Measurements from ENCODE around the gene WDR7. TPM values are rescaled to one million over a fixed set of nuclear protein-coding genes. Genes with fewer than 3 reads are reported as not detected.

Gene WDR7
- total and polyA plus RNA-seq, 2 donors = 9.1 to 70.8 TPM

DNA sequence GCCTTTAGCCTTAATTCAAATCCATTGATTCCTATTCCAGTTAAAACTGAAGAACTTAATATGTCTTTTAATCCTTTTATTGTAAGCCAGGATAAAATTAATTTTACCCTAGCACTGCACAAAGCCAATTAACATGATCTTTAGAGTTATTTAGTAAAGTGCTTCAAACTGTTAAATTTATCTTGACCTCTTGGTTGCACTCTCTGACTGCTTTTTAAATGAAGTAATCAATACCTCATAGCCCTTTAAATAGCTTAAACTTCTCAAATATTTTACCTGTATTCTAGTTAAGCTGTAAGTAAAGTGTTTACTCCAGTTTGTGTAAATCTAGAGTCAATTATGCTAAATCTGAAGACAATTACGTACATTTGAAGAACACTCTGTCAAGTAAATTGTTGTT, 221.0 kb downstream of the WDR7 start:
- no peak for DNase-seq (ENCODE audit: extremely low spot score)
- Histone ChIP-seq H3K4me3 (ENCODE audit: low read depth, low read length) (no peak overlapping the region), H3K4me1 (ENCODE audit: insufficient read depth) (no peaks in the 10 kb centered on the region), H3K36me3 (ENCODE audit: insufficient read depth) (no peaks in the 10 kb centered on the region), H3K27ac (ENCODE audit: low read depth) (no peak overlapping the region)
- 99% methylated on average over 1 of the region's 1 CpG for WGBS

DNA sequence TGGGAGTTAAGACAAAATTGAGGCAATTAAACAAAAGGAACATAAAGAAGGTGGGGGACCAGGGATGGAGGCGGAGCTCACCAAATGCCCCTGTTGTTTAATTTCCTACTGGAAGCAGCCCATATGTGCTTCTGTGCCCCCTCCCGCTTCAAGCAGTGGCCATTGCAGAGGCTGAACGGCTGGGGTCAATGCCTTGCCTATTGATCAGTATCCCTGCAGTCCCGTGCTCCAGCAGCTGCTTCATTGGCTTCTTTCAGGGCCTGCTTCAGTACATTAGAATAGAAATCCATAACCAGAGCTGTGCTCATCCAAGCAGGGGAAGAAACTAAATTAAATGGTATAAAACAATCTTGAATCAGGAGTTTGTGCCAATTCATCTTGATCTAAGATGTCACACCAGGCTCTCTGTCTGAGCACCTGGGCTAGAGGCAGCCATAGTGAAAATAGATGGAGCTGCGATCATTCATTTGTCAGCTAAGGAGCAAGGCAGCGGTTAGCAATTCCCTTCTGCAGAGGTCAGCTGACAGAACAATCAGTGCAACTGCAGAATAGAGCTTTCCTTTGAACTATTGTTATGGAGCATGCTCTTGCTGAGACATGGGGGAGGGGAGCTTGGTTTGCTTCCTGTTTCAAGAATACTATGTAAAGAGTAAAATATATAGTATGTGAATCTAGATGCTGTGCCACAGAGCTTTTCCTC, 222.4 kb downstream of the WDR7 start:
- H3K4me1 ChIP-seq (ENCODE audit: insufficient read depth) = no peaks in the 10 kb centered on the region
- no peak for DNase-seq (ENCODE audit: extremely low spot score)
- WGBS = 70% methylated on average over 6 of the region's 6 CpGs
- no peak overlapping the region for H3K27ac ChIP-seq (ENCODE audit: low read depth)
- H3K4me3 ChIP-seq (ENCODE audit: low read depth, low read length) = no peak overlapping the region
- no peaks in the 10 kb centered on the region for H3K36me3 ChIP-seq (ENCODE audit: insufficient read depth)

DNA sequence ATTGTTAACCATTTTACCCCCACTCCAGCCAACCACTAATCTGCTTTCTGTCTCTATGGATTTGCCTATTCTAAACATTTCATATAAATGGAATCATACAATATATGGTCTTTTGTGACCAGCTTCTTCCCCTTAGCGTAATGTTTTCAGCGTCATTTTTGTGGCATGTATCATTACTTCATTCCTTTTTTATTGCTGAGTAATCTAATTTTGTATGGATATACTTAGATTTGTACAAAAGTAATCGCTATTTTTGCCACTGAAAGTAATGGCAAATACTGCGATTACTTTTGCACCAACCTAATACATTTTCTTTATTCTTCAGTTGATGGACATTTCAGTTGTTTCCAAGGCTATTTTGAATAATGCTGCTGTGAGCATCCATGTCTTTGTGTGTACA, 227.6 kb downstream of the WDR7 start:
- 98% methylated on average over 4 of the region's 4 CpGs for WGBS

DNA sequence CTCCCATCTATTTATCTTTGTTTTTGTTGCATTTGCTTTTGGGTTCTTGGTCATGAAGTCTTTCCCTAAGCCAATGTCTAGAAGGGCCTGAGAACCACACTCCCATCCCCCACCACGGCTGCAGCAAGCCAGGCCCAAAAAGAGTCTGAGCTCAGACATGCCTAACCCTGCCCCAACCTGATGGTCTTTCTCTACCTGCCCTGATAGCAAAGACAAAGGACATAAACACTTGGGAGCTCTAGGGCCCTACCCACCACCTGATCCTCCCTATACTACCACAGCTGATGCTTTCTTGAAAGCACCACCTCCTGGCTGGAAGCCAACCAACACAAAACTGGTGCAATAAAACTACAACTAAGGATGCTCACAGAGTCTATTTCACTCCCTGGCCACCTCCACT, 233.4 kb downstream of the WDR7 start:
- Histone ChIP-seq H3K36me3 (ENCODE audit: insufficient read depth) (peaks cover 2% of the 10 kb centered on the region), H3K27ac (ENCODE audit: low read depth) (no peak overlapping the region), H3K4me1 (ENCODE audit: insufficient read depth) (no peaks in the 10 kb centered on the region), H3K4me3 (ENCODE audit: low read depth, low read length) (no peak overlapping the region)
- DNase-seq (ENCODE audit: extremely low spot score) = no peak
- WGBS = 91% methylated on average over 1 of the region's 1 CpG

More for the DNA sequence above, 227.6 kb downstream of the WDR7 start:
- Histone ChIP-seq H3K36me3 (ENCODE audit: insufficient read depth) (peaks cover 2% of the 10 kb centered on the region), H3K4me3 (ENCODE audit: low read depth, low read length) (no peak overlapping the region), H3K27ac (ENCODE audit: low read depth) (no peak overlapping the region), H3K4me1 (ENCODE audit: insufficient read depth) (no peaks in the 10 kb centered on the region)
- no peak for DNase-seq (ENCODE audit: extremely low spot score)

DNA sequence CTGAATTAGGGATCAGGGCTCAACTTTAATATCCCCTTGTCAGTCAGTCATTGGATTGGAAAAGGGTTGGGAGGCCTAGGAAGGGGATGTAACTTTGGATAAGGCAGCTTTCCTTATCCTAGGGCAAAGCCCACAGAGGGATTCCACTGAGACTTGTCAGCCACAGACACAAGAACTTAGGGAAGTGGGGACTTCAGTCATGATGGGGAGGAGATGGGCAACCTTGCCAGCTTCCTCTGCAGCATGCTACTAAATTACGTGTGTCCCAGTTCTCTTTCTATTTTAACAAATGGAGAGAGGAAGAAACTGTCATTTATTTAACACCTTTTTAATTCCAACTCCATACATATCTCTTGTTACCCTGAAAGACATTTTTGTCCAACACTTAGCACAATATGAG, 237.8 kb downstream of the WDR7 start:
- no peak for DNase-seq (ENCODE audit: extremely low spot score)
- Histone ChIP-seq H3K4me1 (ENCODE audit: insufficient read depth) (no peaks in the 10 kb centered on the region), H3K36me3 (ENCODE audit: insufficient read depth) (no peaks in the 10 kb centered on the region), H3K27ac (ENCODE audit: low read depth) (no peak overlapping the region), H3K4me3 (ENCODE audit: low read depth, low read length) (no peak overlapping the region)
- 79% methylated on average over 1 of the region's 1 CpG for WGBS

DNA sequence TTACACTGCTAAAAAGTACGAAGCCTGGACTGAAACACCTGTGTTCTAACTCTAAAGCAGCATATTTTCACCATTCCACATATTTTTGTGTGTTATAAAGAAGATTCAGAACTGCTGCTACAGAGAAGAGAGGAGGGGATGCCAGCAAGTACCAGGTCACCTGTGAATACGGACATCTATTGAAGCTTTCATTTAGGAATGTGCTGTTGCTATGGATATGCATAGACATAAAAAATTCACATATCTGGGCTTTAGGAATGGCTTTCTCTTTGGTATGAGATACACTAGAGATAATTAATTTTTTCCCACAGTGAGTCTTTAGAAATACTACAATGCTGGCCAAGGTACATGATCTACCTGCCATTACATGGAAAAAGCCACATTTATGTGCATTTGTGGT, 238.5 kb downstream of the WDR7 start:
- Histone ChIP-seq H3K4me3 (ENCODE audit: low read depth, low read length) (no peak overlapping the region), H3K4me1 (ENCODE audit: insufficient read depth) (no peaks in the 10 kb centered on the region), H3K36me3 (ENCODE audit: insufficient read depth) (no peaks in the 10 kb centered on the region), H3K27ac (ENCODE audit: low read depth) (no peak overlapping the region)
- no peak for DNase-seq (ENCODE audit: extremely low spot score)
- 92% methylated on average over 2 of the region's 2 CpGs for WGBS

DNA sequence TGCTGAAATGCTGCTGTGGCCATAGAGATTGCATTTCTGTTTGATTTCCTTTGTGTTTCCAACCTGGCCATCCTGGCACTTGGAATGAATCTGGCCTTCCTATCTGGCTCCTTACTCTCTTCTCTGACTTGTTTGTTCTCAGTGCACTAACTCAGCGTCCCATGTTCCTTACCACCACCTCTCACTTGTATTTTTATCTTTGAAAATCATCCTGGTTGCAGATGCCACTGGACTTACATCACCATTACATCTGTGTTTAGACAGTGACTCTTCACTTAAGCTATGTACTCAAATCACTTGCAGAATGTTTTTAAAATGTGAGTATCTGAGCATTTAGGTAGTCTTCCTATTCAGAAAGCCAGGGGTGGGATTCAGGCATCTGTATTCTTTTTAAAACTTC, 239.5 kb downstream of the WDR7 start:
- H3K27ac ChIP-seq (ENCODE audit: low read depth) = no peak overlapping the region
- DNase-seq (ENCODE audit: extremely low spot score) = no peak

DNA sequence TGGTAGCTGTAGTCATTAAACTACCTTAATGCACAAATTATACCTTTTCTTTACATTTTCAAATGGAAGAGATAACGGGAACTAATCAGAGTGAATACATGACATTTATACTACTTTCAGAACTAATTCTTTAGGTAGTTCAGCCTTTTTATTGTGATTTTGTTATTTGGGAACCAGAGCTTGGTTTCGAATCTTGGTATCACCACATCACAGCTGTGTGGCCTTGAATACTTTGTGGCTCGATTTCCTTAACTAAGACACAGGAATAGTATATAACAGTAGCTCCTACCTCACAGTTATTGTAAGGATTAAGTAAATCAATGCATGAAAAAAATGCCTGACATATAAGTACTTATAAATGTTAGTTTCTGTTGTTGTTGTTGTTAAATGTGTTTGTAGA, 240.0 kb downstream of the WDR7 start:
- no peak for DNase-seq (ENCODE audit: extremely low spot score)
- Histone ChIP-seq H3K36me3 (ENCODE audit: insufficient read depth) (no peaks in the 10 kb centered on the region), H3K27ac (ENCODE audit: low read depth) (no peak overlapping the region), H3K4me1 (ENCODE audit: insufficient read depth) (no peaks in the 10 kb centered on the region), H3K4me3 (ENCODE audit: low read depth, low read length) (no peak overlapping the region)
- 83% methylated on average over 3 of the region's 3 CpGs for WGBS

More for the DNA sequence above, 239.5 kb downstream of the WDR7 start:
- Histone ChIP-seq H3K4me1 (ENCODE audit: insufficient read depth) (no peaks in the 10 kb centered on the region), H3K36me3 (ENCODE audit: insufficient read depth) (no peaks in the 10 kb centered on the region), H3K4me3 (ENCODE audit: low read depth, low read length) (no peak overlapping the region)
- WGBS = 26% methylated on average over 1 of the region's 1 CpG

DNA sequence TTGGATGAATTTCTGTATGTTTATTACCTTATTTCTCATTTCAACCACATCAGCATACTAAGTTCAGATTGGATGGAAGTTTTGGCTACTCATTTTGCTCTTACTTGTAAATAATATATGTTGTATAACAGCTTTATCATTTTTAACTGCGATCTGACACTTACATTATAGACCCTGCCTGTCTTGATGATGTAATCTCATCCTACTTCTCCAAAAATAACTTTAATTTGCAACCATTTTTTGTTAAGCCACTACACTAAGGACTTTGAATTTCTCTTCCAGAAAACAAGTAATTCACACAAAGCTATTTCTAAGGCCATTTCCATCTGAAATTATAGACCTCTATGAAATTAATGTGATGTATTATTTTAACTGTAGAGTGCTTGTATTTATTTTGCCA, 240.7 kb downstream of the WDR7 start:
- Histone ChIP-seq H3K4me3 (ENCODE audit: low read depth, low read length) (no peak overlapping the region), H3K36me3 (ENCODE audit: insufficient read depth) (no peaks in the 10 kb centered on the region), H3K27ac (ENCODE audit: low read depth) (no peak overlapping the region), H3K4me1 (ENCODE audit: insufficient read depth) (no peaks in the 10 kb centered on the region)
- 55% methylated on average over 1 of the region's 1 CpG for WGBS
- DNase-seq (ENCODE audit: extremely low spot score) = no peak

DNA sequence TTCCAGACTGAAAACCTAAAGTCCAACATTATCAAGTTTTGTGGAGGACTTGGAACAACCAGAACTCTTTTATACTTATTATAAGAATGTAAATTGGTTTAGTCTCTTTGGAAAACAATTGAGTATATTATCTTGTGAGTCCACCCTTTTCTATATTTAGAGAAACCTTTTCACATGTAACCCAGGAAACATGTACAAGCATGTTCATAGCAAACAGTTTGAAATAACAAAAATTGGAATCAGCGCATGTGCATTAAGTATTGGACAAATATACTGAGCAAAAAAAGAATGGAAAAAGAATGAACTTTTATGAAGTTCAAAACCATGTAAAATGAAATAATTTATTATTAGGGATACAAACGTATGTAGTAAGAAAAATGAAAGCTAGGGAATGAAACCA, 246.0 kb downstream of the WDR7 start:
- no peak for DNase-seq (ENCODE audit: extremely low spot score)
- Histone ChIP-seq H3K4me1 (ENCODE audit: insufficient read depth) (no peaks in the 10 kb centered on the region), H3K4me3 (ENCODE audit: low read depth, low read length) (no peak overlapping the region), H3K27ac (ENCODE audit: low read depth) (no peak overlapping the region), H3K36me3 (ENCODE audit: insufficient read depth) (no peaks in the 10 kb centered on the region)
- WGBS = 44% methylated on average over 2 of the region's 2 CpGs

DNA sequence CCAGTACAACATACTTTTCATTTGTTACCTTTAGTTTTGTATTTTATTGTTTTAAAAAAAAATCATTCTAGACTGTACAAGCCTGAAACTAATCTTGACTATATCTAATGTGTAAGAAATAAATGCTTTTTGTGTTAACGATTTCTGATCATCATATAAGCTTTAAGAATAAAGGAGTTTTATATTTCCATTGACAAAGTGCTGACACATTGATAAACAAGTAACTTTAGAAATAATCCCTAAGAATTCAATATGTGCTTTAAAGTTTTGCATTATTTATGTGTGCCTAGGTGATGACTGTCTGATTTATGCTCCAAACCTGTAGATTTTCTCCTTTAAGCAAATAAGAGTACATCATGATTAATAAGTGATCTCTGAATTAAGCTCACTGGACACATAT, 248.5 kb downstream of the WDR7 start:
- Histone ChIP-seq H3K27ac (ENCODE audit: low read depth) (no peak overlapping the region), H3K4me1 (ENCODE audit: insufficient read depth) (no peaks in the 10 kb centered on the region), H3K36me3 (ENCODE audit: insufficient read depth) (no peaks in the 10 kb centered on the region), H3K4me3 (ENCODE audit: low read depth, low read length) (no peak overlapping the region)
- WGBS = 80% methylated on average over 1 of the region's 1 CpG
- DNase-seq (ENCODE audit: extremely low spot score) = no peak

DNA sequence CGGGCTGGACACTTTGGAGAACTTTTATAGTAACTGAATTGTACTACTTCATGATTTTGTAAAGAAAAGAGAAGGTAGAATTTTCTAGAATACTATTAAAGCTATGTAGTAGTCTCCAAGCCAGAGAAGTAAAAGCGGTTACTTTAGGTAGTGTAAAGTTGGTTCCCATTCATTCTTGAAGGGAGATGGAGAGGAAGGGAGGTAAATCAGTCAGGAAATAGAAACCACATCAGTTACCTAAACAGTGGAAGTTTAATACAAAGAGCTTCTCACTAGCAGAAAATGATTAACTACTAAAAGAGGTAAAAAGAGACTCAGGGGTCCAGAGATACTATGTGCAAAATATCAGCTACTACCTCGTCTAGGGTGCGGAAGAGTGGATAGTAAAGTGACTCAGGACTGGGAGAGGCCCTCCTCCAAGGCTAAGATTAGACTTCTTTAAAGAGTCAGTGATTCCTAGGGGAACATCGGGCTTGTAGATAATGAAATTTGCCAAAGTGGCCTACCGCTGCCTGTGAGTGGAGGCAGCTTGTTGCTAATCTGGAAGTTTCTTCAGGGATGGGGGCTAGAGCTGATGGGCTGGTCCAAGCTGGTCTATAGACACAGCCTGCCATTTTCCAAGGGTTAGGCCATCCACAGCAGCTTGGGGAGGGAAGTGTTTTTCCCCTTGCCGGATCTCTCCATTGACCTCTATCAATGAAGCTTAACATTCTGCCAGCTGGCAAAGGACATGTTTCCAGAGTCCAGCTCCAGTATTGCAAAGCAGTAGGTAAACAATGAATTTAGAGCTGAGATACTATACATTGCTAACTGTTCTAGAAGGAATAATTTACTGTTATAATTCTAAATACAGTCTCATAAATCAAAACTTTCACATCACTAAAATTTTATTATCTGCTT, 249.3 kb downstream of the WDR7 start:
- WGBS = 86% methylated on average over 7 of the region's 7 CpGs
- Histone ChIP-seq H3K36me3 (ENCODE audit: insufficient read depth) (no peaks in the 10 kb centered on the region), H3K27ac (ENCODE audit: low read depth) (no peak overlapping the region)

DNA sequence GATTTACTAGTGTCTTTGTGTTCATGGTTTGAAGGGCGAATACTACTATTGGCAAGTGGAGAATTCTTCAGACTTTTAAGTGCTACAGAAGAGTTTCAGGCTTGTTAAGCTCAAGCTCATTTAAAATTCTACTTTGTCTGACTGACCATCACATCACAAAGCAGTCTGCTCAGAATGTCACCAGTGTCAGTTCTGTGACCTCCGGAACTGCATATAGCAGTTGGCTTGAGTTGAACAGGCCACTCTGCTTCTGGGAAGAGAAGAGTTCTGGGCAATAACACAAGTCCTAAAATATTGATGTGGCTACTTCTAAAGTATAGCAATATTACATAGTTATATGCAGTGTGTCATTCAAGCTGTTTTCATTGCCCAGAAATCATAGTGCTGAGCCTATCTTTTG, 250.8 kb downstream of the WDR7 start:
- H3K4me1 ChIP-seq (ENCODE audit: insufficient read depth) = no peaks in the 10 kb centered on the region
- H3K36me3 ChIP-seq (ENCODE audit: insufficient read depth) = peaks cover 1% of the 10 kb centered on the region
- no peak for DNase-seq (ENCODE audit: extremely low spot score)
- no peak overlapping the region for H3K4me3 ChIP-seq (ENCODE audit: low read depth, low read length)
- no peak overlapping the region for H3K27ac ChIP-seq (ENCODE audit: low read depth)
- 95% methylated on average over 2 of the region's 2 CpGs for WGBS

More for the DNA sequence above, 249.3 kb downstream of the WDR7 start:
- H3K4me1 ChIP-seq (ENCODE audit: insufficient read depth) = no peaks in the 10 kb centered on the region
- DNase-seq (ENCODE audit: extremely low spot score) = no peak
- H3K4me3 ChIP-seq (ENCODE audit: low read depth, low read length) = no peak overlapping the region

DNA sequence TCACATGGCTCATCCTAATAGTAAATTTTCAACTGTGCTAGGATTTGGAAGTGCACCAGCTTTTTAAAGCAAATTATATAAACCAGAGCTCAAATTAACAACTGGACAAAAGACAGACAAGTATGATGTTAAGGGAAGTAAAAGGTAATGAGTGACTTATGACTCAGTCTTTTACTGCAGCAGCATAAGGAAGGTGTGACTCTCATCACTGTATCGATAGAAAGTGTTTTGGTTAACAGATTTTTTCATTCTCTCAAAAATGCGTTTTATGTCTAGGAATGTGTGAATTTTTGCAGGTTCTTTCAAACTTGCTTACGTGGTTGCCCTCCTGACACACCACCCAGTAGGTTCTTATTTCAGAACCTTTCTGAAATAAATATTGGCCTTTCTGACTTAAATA, 251.5 kb downstream of the WDR7 start:
- H3K4me3 ChIP-seq (ENCODE audit: low read depth, low read length) = no peak overlapping the region
- H3K4me1 ChIP-seq (ENCODE audit: insufficient read depth) = no peaks in the 10 kb centered on the region
- H3K27ac ChIP-seq (ENCODE audit: low read depth) = no peak overlapping the region
- no peak for DNase-seq (ENCODE audit: extremely low spot score)
- 90% methylated on average over 3 of the region's 3 CpGs for WGBS
- peaks cover 1% of the 10 kb centered on the region for H3K36me3 ChIP-seq (ENCODE audit: insufficient read depth)
